Stimulated activated naive B cell treated with anti-CD40 and anti-IgM and Interleukin-4, amounts not matched to agents 10 μg/mL and 1 μg/mL and 100 μg/mL, for 72 hours (primary cell): ENCODE measurements around the gene HVCN1.
"Not testable (repeated sequence)": the region's sequence is repeated elsewhere in the genome, so short reads cannot be mapped to it uniquely, and the experiment has no call there.

ENCODE experiments used
- ATAC-seq, 2 donors: fragments of 150-1000 bp; cut with Tn5 transposase; replicated peaks; 2 replicates each; pipeline ENCODE4 v1.10.0; 2021; ENCODE audit warnings: moderate library complexity in 1 of 2
- DNase-seq: peaks from one replicate; pipeline ENCODE4 v3.0.0; 2021
- H3K27ac Mint-ChIP-seq: one replicate; pipeline ENCODE4 v1.8.0; 2022; ENCODE audit warnings: mild to moderate bottlenecking, mixed read lengths
- H3K27me3 Mint-ChIP-seq, 2 donors: one replicate each; pipeline ENCODE4 v1.8.0; 2022; ENCODE audit warnings: mixed read lengths in 2 of 2
- H3K36me3 Mint-ChIP-seq, 2 donors: one replicate each; pipeline ENCODE4 v1.8.0; 2022; ENCODE audit warnings: mixed read lengths in 2 of 2, mild to moderate bottlenecking in 1 of 2
- H3K4me1 Mint-ChIP-seq, 2 donors: one replicate each; pipeline ENCODE4 v1.8.0; 2022; ENCODE audit warnings: mixed read lengths in 2 of 2, mild to moderate bottlenecking in 1 of 2
- H3K4me3 Mint-ChIP-seq, 2 donors: one replicate each; pipeline ENCODE4 v1.8.0; 2022; ENCODE audit warnings: mild to moderate bottlenecking in 2 of 2, mixed read lengths in 2 of 2, moderate library complexity in 1 of 2
- H3K9me3 Mint-ChIP-seq, 2 donors: one replicate each; pipeline ENCODE4 v1.8.0; 2022; ENCODE audit warnings: mixed read lengths in 2 of 2, mild to moderate bottlenecking in 1 of 2

The HVCN1 gene

GRCh38 chr12:110688446-110689280, at the start of gene HVCN1:
Gene HVCN1, minus strand, starts transcription at chr12:110689115. Its CDS starts 5,870 bp downstream, at chr12:110683245.
- no peaks in the 10 kb centered on the region for H3K27me3 Mint-ChIP-seq
- peak within 1 kb of the TSS; percentile 95 to 100 for H3K4me3 Mint-ChIP-seq
- H3K9me3 Mint-ChIP-seq, result no peaks in the 10 kb centered on the region
- H3K4me1 Mint-ChIP-seq, result peaks cover 47 to 75% of the 10 kb centered on the region in 2 donors
- peak within 1 kb of the TSS; percentile 99 for H3K27ac Mint-ChIP-seq
- peaks cover 52 to 64% of the 10 kb centered on the region in 2 donors for H3K36me3 Mint-ChIP-seq
- peak; percentile 52 to 64 for ATAC-seq
- no peak for DNase-seq

DNA sequence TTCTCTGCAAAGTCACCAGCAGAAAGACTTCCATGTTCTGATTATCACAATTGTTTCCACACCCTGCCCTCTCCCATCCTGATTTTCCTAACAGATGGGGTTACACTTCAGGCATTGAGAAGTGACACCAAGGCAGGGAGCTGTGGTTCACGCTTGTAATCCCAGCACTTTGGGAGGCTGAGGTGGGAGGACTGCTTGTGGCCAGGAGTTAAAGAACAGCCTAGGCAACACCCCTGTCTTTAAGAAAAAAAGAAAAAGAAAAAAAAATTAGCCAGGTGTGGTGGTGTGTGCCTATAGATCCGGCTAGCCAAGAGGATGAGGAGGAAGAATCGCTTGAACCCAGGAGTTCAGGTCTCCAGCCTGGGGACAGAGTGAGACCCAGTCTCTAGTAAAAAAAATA, 48.6 kb upstream of the HVCN1 start:
- H3K27me3 Mint-ChIP-seq, result no peaks in the 10 kb centered on the region

GRCh38 chr12:110737016-110737415, 48.1 kb upstream of the HVCN1 start:
- Mint-ChIP-seq H3K4me1 (peaks cover 34 to 79% of the 10 kb centered on the region in 2 donors), H3K4me3 (peak overlapping the region in 1 of 2 donors; percentile 35), H3K36me3 (peaks cover 25 to 36% of the 10 kb centered on the region in 2 donors), H3K27ac (peak overlapping the region; percentile 59)
- not testable (repeated sequence) for H3K9me3 Mint-ChIP-seq, H3K27me3 Mint-ChIP-seq, DNase-seq, ATAC-seq

More for the DNA sequence above, 48.6 kb upstream of the HVCN1 start:
- ATAC-seq, result no peak
- Mint-ChIP-seq H3K36me3 (peaks cover 21 to 33% of the 10 kb centered on the region in 2 donors), H3K4me3 (peak overlapping the region in 1 of 2 donors; percentile 32), H3K9me3 (no peaks in the 10 kb centered on the region), H3K4me1 (peaks cover 30 to 74% of the 10 kb centered on the region in 2 donors), H3K27ac (peak overlapping the region; percentile 82)
- no peak for DNase-seq

DNA sequence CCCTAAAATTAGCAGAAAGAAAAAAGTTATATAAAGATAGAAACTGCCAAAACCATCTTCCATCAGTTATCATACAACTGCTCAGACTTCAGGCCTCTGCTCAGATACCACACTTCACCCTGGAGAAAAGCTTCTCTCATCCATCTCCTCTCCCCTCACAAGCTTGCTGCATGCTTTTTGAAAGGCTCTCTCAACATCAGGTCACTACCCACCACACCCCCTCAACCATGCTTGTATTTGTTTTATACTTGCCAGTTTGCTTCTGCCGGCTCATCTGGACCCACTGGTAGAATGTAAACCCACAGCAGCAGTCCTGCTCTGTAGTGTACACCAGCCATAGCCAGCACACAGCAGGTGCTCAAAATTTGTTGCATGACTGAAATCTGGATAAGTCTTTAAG, 45.0 kb upstream of the HVCN1 start:
- H3K27me3 Mint-ChIP-seq, result no peaks in the 10 kb centered on the region
- no peaks in the 10 kb centered on the region for H3K9me3 Mint-ChIP-seq
- peaks cover 33 to 59% of the 10 kb centered on the region in 2 donors for H3K4me1 Mint-ChIP-seq
- H3K36me3 Mint-ChIP-seq, result peaks cover 22 to 47% of the 10 kb centered on the region in 2 donors
- H3K27ac Mint-ChIP-seq, result peak overlapping the region; percentile 85
- no peak overlapping the region for H3K4me3 Mint-ChIP-seq
- no peak for DNase-seq
- ATAC-seq, result no peak

GRCh38 chr12:110733089-110733715, 44.3 kb upstream of the HVCN1 start:
- Mint-ChIP-seq H3K4me3 (no peak overlapping the region), H3K27me3 (no peaks in the 10 kb centered on the region), H3K27ac (peak overlapping the region; percentile 85), H3K9me3 (no peaks in the 10 kb centered on the region), H3K4me1 (peaks cover 31 to 57% of the 10 kb centered on the region in 2 donors), H3K36me3 (peaks cover 20 to 45% of the 10 kb centered on the region in 2 donors)
- no peak for ATAC-seq
- no peak for DNase-seq

GRCh38 chr12:110732572-110732971, 43.7 kb upstream of the HVCN1 start:
- ATAC-seq (no peak), DNase-seq (no peak)
- peaks cover 32 to 56% of the 10 kb centered on the region in 2 donors for H3K4me1 Mint-ChIP-seq
- H3K27ac Mint-ChIP-seq, result no peak overlapping the region
- peaks cover 24 to 48% of the 10 kb centered on the region in 2 donors for H3K36me3 Mint-ChIP-seq
- H3K4me3 Mint-ChIP-seq, result no peak overlapping the region
- no peaks in the 10 kb centered on the region for H3K9me3 Mint-ChIP-seq
- no peaks in the 10 kb centered on the region for H3K27me3 Mint-ChIP-seq

DNA sequence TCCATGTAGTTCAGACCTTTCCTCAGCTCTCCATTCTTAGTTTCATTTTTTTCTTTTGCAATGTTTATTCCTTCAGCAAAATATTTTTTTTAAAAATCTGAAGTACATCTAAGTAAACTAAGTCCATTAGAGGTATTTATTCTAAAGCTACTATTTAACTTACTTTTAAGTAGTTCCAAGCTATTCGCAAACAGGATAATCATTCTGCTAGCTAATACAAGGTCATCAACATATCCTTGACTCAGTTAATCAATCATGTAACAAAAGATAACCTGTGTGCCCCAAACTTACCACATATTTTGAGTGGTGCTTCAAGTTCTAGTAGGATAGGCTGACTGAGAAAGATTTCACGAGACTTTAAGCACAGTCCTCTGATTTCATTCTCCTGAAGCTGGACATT, 42.6 kb upstream of the HVCN1 start:
- no peak for DNase-seq
- Mint-ChIP-seq H3K4me3 (no peak overlapping the region), H3K9me3 (no peaks in the 10 kb centered on the region), H3K4me1 (peaks cover 34 to 62% of the 10 kb centered on the region in 2 donors), H3K36me3 (peaks cover 29 to 59% of the 10 kb centered on the region in 2 donors), H3K27ac (no peak overlapping the region), H3K27me3 (no peaks in the 10 kb centered on the region)
- no peak for ATAC-seq

DNA sequence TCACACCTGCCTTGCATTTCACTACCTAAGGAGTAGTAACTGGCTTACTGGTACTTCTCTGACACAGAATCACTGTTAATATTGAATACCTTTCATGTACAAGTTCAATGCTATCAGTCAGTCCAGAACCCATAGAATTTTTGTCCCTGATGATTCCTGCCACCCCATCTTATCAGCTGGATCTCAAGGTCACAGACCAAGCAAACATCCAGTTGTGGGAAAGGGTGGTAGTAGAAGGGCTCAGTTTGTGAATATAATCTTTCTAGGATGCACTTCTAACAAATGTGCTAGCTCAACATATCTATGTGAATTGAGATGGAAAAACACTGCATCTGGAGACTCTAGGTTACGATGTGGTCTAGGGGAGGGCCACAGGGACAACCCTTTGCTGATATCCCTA, 39.7 kb upstream of the HVCN1 start:
- H3K4me1 Mint-ChIP-seq, result peaks cover 33 to 48% of the 10 kb centered on the region in 2 donors

GRCh38 chr12:110726708-110727369, 37.9 kb upstream of the HVCN1 start:
- H3K9me3 Mint-ChIP-seq, result no peaks in the 10 kb centered on the region
- H3K4me3 Mint-ChIP-seq, result no peak overlapping the region
- H3K27me3 Mint-ChIP-seq, result no peaks in the 10 kb centered on the region
- H3K4me1 Mint-ChIP-seq, result peaks cover 27 to 32% of the 10 kb centered on the region in 2 donors
- H3K27ac Mint-ChIP-seq, result peak overlapping the region; percentile 81
- no peak for DNase-seq
- ATAC-seq, result peak in 1 of 2 donors; percentile 45
- H3K36me3 Mint-ChIP-seq, result peaks cover 33 to 56% of the 10 kb centered on the region in 2 donors

More for the DNA sequence above, 39.7 kb upstream of the HVCN1 start:
- H3K36me3 Mint-ChIP-seq, result peaks cover 34 to 61% of the 10 kb centered on the region in 2 donors
- DNase-seq, result no peak
- H3K4me3 Mint-ChIP-seq, result no peak overlapping the region
- H3K27ac Mint-ChIP-seq, result peak overlapping the region; percentile 31
- H3K9me3 Mint-ChIP-seq, result no peaks in the 10 kb centered on the region
- no peak for ATAC-seq
- no peaks in the 10 kb centered on the region for H3K27me3 Mint-ChIP-seq

DNA sequence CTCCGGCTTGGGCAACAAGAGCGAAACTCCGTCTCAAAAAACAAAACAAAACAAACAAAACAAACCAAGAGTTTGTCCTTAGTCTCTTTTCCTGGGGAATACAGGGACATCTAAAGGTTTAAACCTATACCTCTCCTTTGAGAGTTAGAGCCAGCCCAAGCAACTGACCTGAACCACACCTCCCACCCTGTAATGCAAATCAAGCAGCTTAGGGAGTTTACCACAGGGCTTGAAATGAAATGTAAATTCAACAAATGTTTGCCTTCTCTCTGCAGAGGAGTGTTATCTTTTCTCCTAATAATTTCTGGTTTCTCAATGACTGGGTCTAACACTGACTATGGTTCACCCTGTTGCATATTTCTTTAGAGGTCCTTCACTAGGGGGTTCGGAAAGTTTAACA, 37.1 kb upstream of the HVCN1 start:
- no peak for ATAC-seq
- Mint-ChIP-seq H3K27me3 (no peaks in the 10 kb centered on the region), H3K36me3 (peaks cover 35 to 55% of the 10 kb centered on the region in 2 donors), H3K27ac (peak overlapping the region; percentile 42), H3K9me3 (no peaks in the 10 kb centered on the region), H3K4me1 (peaks cover 25 to 32% of the 10 kb centered on the region in 2 donors), H3K4me3 (no peak overlapping the region)
- no peak for DNase-seq

GRCh38 chr12:110725267-110725666, 36.4 kb upstream of the HVCN1 start:
- H3K4me3 Mint-ChIP-seq, result no peak overlapping the region
- peaks cover 23 to 32% of the 10 kb centered on the region in 2 donors for H3K4me1 Mint-ChIP-seq
- H3K36me3 Mint-ChIP-seq, result peaks cover 36 to 57% of the 10 kb centered on the region in 2 donors
- H3K27ac Mint-ChIP-seq, result no peak overlapping the region
- DNase-seq, result no peak
- no peaks in the 10 kb centered on the region for H3K27me3 Mint-ChIP-seq
- ATAC-seq, result no peak
- H3K9me3 Mint-ChIP-seq, result no peaks in the 10 kb centered on the region

GRCh38 chr12:110722892-110723291, 34.0 kb upstream of the HVCN1 start:
- not testable (repeated sequence) for H3K27me3 Mint-ChIP-seq, H3K9me3 Mint-ChIP-seq, H3K4me3 Mint-ChIP-seq, DNase-seq, ATAC-seq, H3K27ac Mint-ChIP-seq
- Mint-ChIP-seq H3K36me3 (peaks cover 42 to 65% of the 10 kb centered on the region in 2 donors), H3K4me1 (peaks cover 29 to 42% of the 10 kb centered on the region in 2 donors)

DNA sequence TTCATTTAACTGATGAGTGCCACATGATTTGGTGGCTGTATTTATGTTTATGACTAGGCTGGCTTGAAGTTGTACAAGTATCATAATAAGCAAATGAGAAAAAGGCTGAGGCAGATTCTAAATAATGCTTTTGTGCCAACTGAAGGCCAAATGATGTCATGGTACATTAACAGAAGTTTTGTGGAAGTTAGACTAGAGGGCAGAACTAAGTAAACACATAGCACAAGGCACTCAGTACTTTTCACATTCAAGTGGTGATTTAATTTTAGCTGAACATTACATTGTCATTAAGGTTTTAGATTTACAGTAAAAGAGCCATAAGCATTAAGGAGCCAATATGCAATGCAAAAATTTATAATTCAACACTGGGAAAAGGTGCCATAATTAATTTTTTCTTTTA, 32.7 kb upstream of the HVCN1 start:
- peaks cover 26 to 37% of the 10 kb centered on the region in 2 donors for H3K4me1 Mint-ChIP-seq
- no peak overlapping the region for H3K27ac Mint-ChIP-seq
- H3K27me3 Mint-ChIP-seq, result no peaks in the 10 kb centered on the region
- H3K36me3 Mint-ChIP-seq, result peaks cover 39 to 65% of the 10 kb centered on the region in 2 donors
- no peak overlapping the region for H3K4me3 Mint-ChIP-seq
- peaks cover 0 to 2% of the 10 kb centered on the region in 2 donors for H3K9me3 Mint-ChIP-seq
- ATAC-seq, result no peak
- no peak for DNase-seq

DNA sequence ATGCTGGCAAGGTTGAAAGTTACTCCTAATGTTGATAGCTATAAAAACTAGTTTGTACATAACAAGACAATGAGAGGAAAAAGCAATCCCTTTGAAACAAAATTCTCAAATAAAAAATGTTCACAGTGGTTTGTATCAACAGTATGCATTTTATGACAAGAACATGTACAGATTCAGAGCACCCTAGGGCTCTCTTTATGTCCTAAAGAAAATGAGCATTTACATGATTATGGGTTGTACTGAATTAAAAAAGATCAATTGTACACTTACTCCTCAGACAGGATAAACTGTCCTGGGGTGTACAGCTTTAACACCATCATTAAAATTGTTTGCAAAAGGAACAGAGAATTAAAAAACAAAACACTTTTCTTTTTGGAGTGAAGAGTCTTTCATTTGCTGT, 31.6 kb upstream of the HVCN1 start:
- Mint-ChIP-seq H3K36me3 (peaks cover 33 to 62% of the 10 kb centered on the region in 2 donors), H3K27ac (no peak overlapping the region), H3K9me3 (peaks cover 0 to 2% of the 10 kb centered on the region in 2 donors), H3K4me1 (peaks cover 22 to 30% of the 10 kb centered on the region in 2 donors), H3K27me3 (no peaks in the 10 kb centered on the region), H3K4me3 (no peak overlapping the region)
- no peak for ATAC-seq
- DNase-seq, result no peak
